GM19043 (cell line): ENCODE results near the gene NKD1.

Experiments used
- ATAC-seq: cut with Tn5 transposase; IDR thresholded peaks from one replicate; pipeline ENCODE4 v1.9.1; 2021; ENCODE audit warnings: low read depth; ENCODE audit not compliant: unreplicated experiment

Gene NKD1

DNA sequence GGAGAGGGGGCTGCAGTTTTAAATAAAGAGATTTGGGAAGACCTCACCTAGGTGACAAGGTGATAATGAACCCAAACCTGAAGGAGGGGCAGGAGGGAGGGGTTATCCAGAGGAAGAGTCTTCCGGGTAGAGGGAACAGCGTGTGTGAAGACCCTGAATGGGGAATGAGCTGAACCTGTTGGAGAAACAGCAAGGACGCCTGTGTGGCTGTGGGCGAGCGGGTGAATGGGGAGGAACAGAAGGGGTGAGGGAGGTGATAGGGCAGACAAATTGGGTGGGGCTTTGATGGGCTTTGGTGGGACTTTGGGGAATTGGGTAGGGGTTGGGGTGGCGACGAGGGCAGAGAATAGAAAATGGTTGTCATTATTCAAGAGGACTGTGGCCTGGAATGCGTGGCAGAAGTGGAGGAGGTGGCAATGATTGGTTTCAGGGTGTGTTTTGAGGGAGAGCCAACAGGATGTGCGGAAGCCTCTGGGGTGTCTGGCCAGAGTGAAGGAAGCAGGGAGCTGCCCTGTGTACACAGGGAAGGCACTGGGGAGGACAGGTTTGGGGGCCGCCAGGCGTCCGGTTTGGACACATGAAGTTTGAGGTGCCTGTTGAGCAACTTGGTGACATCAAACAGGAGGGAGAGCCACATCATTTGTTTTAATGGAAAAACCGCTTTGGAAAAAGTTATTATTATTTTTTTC, 48.7 kb downstream of the NKD1 start:
- ATAC-seq = no peak

DNA sequence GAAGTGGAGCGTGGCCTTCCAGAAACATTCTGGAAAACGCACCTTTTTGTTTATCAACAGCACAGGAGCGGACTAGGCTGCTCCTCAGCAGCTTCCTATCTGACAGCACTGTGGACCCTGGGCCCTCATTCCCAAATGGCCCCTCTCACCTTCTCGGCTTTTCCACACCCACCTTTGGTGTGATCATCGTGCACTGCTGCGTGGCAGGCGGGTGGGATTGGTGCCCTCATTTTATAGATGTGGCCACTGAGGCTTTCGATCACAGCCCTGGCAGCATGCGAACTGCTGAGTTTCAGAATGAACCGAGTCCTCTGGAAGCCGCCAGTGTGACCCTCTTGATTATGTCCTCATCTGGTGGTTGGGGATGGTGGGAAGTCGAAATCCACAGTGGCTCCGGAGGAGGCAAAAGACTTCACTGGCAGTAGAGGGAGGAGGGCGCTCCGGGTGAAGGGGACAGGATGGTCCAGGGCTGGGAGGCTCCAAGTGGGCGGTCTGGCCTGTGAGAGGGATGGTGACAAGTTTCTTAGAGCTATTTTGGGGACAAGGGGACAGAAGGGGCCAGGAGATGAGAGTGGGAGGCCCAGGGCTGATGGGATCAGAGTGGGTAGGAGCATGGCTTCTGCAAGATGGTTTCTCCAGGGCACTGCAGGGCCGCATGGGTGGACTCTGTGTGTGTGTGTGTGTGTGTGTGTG, 49.5 kb downstream of the NKD1 start:
- ATAC-seq = no peak

DNA sequence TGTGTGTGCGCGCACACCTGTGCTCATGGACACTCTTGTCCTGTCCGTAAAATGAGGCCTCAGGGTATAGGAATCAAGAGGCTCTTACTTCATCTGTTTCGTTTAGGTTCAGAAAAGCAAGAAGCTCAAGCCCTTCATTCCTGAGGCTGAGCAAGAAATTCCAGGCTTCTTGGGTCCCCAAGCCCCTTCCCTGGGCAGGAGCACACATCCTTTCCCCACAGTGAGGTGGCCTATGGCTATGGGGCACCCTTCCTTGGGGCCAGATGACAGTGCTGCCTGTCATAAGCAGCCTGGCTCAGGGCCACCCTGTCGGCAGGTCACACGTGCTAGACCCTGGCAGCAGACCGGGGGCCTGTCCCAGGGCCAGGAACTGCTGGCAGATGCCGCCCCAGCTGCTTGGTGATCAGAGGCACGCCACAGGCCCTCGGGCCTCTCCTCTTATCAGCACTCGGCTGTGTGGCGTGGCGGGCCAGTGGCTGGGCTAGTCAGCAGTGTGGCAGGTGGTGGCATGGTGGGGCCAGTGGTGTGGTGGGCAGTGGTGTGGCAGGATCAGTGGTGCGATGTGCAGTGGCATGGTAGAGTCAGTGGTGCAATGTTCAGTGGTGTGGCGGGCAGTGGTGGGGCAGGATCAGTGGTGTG, 50.2 kb downstream of the NKD1 start:
- no peak for ATAC-seq

DNA sequence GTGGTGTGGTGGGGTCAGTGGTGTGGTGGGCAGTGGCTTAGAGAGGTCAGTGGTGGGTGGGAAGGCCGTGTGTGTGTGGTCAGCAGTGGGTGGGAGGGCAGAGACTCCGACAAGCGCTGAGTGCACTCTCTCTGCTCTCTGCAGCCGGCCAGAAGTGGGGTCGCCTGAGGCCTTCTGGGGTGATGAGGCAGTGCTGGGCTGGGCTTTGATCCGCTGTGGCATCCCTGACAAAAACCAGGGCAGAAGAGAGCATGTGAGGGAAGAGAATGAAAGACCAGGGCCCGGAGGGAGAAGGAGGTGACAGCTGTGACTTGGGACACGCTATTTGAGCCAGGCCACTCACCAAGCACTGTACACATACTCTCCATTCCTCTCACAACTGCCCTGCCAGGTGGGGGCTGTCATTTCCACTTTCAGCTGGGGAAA, 50.8 kb downstream of the NKD1 start:
- ATAC-seq = no peak

DNA sequence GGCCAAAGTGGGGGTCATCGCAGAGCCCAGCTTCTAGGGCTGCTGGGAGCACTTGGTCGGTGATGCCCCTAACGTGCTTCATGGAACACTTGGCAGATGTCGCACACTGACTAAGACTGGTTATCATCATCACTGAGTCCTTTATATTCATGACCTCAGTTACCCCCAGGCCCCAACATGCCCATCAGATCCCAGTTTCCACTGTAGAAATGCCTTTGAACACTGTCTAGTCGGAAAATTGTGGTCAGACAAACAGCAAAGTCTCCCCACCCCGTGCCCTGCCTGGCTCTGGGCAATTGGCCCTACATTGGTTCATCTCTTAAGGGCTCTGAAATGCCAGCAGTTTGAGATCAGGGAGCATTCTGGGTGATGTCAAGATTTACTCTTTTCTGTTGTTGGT, 51.3 kb downstream of the NKD1 start:
- ATAC-seq = no peak

DNA sequence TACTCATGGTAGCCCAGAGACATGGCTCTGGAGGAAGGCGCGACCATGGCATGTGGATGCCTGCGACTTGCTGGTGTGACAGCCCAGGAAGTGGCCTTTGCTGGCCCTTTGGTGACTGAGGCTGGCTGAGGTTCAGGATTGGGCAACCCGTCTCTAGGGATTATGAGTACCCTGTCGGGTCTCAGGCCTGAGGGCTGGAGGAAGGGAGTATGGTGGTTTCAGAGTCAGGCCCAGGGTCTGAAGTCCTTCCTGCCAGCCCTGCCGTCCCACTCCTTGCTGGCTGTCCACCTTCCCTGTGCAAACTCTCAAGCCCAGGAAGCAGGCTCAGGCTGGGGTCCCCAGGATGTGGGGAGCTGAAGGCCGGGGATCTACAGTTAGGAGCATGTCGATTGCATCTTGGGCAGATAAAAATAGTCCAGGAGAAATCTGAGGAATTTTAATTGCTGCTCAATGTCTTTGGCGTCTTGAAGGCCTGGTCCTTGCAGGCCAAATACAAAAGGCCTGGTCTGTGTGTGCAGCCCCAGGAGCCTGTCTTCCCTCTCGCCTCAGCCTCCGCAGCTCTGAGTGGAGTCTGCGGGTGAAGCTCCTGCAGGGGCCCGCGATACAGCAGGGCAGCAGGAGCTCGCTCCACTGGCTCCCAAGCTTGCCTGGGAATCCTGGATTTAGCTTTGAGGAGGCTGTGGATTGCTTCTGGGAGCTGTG, 52.5 kb downstream of the NKD1 start:
- ATAC-seq = no peak

DNA sequence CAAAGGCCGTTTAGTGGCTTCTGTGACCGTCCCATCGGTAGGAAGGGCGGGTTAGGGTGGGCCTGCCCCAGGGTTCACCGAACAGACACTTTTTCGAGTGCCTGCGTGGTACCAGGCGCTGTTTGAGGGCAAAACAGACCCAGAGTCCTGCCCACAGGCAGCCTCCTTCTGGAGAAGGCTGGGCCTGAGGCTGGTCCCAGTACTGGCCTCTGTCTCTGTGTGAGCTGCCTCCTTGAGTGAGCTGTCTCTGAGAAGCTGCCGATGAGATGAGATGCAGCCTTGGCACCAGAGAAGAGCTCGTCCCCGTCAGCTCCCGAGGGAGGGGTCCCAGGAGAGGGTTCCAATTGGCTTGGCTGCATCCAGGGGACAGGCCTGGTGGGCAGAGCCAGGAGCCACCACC, 53.1 kb downstream of the NKD1 start:
- ATAC-seq = no peak

DNA sequence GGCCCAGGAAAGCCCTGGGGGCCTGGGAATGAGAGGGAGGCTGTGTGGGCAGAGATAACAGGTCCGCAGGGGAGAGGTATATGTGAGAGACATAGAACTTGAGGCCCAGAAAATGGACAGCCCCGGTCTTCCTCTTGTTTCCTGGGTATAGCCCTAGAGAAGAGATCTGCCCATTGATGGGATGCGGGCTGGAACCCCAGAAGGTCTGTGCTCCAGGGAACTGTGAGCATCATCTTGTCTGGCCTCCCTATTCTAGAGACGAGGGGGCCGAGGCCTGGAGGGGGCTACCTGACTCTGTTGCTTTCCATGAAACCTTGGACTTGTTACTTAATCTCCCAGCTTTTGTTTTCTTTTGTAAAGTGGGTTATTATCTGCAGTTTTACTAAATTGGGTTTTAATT, 53.9 kb downstream of the NKD1 start:
- no peak for ATAC-seq

DNA sequence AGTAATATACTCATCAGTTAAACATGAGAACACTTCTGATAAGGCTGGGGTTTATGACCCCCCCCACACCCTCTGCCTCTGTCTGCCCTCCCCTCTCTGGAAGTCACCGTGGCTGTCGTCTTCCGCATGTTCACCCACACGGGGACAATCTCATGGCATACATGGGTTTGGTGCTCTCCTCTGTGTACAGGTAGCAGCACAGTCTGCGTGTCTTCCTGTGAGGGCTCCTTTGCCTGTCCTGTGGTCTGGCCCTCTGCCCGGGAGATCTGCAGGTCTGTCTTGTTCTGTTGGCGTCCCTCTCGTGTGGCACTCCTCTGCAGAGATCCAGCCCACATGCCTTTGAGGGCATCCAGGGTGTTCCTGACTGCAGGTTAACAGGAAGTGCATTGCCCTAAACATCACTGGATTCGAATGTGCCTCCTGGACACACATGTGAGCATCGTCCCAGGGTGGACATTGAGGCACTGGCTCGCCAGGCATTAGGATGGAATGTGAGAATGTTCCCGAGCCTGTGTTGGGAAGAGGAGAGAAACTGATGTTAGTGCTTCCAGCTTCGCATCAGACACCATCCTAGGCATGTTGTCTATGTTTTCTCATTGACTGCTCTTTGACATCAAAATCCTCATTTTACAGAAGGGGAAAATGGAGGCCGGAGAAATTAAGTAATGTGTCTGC, 54.5 kb downstream of the NKD1 start:
- ATAC-seq = no peak

DNA sequence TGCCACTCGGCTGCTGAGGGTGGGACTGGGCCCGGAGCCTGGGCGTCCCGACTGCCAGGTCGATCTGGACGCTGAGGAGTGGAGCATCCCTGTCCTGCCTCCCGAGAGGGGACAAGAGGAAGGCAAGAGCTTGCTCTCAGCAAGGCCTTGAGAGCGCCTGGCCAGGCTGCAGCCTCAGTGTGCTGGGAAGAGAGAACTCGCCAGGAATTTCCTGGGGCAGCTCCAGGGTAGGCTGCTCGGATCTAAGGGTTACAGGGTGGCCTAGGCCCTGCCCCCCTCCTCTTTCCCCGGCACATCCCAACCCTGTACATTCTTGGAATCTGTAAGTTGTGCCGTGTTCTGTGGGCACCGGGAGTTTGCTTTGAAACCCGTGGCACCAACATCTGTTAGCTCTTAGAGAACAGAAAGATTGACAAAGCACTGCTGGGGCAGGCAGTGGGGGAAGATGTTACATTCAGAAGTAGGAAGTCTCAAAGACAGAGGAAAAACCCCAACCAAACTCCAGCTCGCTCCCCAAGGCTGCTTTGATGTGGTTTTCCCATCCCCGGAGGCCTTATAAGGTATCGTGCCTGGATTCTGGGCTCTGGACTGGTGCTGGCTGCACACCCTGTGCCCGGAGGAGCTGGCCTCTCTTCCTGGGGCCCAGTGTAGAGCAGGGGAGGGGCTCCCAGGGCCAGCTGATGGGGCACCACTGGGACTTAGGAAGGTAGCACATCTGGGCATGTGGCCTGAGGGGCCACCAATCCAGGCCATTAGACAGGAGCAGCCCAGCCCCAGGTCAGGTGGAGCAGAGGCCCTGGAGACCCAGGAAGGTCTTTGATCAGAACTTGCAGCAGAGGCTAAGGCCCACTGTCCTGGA, 55.2 kb downstream of the NKD1 start:
- no peak for ATAC-seq

DNA sequence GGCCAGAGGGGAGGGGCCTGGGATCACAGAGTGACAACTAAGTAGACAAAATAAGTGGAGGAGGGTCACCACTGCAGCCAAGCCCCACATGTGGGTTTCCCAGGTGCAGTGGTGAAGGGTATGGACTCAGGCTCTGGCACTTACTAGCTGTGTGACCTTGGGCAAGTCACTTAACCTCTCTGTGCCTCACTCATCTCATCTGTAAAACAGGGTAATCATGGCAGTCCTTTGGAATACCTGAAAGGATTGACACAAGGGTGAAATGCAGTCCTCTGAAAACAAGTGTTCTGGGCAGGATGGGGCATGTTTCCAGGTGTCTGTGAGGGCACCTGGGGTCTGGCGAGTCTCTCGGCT, 55.8 kb downstream of the NKD1 start:
- ATAC-seq = no peak

DNA sequence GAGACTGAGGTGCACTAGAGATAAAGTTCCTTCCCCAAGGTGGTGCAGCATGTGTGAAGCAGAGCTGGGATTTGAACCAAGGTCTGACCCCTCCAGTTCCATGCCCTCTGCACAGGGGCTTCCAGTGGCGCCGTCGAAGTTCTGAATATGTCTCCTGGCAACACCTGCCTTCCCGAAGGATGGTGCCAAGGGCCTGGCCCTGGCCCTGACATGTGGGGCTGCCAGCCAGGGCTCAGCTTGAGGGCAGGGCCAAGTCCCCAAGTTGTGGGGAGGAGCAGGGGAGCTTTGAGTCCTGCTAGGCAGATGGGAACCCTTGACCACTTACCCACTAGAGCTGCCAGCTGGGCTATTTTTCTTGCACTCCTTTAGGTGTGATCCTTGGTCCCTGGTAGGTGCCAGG, 56.4 kb downstream of the NKD1 start:
- no peak for ATAC-seq

DNA sequence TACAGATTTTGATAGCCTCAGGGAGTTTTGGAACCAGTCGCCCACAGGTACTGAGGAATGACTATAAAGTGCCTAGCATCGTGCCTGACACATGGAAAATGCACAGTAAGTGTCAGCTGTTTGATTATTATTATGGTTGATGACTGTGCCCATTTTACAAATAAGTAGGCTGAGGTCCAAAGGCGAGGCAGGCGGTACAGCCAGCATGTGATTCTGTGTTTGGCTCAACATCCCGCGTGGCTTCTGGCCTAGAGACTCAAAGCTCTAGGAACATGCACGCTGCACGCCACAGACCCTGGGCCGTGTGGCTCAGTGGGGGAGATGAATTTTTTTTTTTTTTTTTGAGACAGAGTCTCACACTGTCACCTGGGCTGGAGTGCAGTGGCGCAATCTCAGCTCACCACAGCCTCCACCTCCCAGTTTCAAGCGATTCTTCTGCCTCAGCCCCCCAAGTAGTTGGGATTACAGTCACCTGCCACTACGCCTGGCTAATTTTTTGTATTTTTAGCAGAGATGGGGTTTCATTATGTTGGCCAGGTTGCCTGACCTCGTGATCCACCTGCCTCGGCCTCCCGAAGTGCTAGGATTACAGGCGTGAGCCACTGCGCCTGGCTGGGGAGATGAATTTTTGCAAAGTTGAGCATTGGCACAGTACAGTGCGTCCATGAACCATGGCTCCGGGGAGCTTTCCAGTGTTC, 57.7 kb downstream of the NKD1 start:
- ATAC-seq = no peak

DNA sequence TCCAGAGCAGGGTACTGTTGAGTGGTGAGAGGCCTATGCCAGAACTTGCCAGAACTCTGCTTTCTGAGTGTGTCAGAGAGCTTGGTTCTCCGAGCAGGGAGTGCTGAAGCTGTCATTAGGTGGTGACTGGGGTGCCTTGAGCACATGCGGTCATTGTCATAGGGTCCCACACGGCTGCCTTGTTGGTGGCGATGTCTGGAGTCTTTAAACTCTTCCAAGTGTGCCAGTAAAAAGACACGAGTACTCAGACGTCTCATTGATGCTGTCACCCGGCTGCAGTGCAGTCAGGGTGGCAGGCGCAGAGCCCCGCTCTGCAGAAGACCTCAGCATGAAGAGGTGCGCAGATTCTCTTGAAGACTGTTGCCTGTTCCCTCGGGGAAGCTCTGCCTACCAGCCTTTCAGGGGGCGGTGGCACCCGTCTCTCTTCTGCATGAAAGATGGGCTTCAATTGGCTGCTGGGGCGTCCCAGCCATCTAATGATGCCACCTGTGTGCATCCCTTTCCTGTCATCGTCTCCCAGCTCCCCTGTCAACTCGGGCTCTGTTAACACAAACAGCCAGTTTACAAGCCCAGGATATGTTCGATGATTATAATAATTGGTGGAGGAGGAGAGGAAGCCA, 58.3 kb downstream of the NKD1 start:
- ATAC-seq = no peak

DNA sequence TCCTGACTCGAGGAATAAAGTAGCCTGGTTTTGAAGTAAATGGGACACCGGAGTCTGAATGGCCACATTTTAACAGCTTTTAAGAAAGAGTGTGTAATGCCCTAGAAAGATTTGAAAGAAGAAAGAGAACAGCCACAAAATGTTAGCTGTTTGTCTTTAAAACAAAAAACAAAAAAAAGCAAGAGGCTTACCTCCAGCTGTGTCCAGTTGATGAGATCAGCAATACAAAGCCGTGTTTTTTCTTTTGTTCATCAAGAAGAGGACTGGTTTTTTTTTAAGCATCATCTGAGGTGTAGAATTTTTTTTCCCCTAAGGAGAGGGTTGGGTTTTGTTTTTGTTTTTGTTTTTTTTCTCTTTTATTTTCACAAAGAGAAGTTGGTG, 58.8 kb downstream of the NKD1 start:
- ATAC-seq = no peak

DNA sequence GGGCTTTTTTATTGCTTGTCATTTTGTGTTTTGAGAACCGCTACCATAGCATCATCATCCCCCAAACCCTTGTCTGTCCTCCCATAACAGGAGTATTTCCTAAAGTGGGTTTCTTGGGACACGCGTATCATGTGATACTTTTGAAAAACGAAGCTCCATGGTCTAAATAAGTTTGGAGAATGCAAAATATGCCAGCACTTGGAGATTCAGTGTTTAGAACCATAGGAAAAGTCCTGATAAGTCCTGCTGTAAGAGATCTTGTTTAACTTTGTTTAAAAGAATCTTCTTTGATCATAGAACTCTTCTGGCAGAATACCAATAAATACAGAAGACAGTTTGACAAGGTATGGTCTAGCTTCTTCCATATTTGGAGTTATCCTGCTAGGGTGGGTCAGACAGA, 59.3 kb downstream of the NKD1 start:
- no peak for ATAC-seq

DNA sequence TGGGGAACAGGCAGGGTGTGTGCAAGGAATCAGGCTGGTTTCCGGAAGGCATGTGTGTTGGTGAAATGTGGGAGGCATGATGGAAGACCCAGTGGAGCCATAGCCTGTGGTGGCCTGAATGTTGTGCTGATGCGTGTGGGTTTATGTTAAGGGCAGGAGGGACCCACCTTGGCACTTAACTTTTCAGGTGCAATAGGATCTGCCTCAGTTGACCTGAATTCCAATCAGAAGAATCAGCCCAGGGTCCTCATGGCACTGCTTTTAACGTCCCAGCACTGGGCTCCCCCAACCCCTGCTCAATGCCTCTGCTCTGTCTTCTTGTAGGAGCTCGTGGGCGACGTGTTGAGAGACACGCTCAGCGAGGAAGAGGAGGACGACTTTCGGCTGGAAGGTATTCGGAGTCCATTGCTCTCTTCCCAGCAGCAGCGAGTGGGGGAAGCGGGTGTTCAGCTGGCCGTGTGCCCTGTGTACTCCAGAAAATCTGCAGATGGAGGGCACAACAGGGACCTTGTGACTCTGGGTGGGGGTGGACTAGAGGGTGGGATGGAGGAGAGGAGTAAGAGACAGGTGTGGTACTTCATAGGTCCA, 59.9 kb downstream of the NKD1 start:
- no peak for ATAC-seq

DNA sequence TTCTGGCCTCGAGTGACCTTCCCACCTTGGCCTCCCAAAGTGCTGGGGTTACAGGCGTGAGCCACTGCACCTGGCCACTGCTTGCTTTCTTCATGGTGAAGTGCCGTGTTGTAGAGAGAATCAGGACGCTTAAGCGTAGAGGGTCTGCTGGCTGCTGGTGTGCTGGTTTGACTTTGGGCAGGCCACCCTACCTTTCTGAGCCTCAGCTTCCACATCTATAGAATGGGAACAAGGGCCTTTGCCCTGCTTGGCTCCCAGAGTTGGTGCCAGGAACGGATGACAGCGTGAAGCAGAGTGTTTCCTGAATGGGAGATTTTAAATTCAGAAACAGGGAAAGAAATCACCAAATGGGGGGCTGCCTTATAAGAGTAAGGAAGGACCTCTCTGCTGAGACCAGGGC, 60.9 kb downstream of the NKD1 start:
- no peak for ATAC-seq

DNA sequence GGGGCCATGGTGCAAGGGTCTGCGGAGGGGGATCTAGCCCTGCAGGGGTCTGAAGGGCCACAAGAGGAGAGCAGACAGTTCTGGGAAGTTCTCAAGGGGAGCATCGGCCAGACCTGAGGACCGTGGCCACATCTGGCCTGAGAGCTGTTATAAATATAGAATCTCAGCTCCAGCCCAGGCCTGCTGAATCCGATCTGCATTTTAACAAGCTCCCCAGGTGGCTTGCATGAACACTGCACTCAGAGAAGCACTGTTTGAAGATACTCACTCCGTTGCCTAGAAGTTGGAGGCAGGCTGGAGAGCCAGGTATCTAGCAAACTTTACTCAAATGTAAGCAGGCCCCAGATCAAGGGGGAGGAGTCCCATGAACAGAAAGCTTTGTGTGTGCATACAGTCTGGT, 61.3 kb downstream of the NKD1 start:
- no peak for ATAC-seq
